Panc1 (cell line): Measurements from ENCODE around the gene EDRF1.

Source experiments
- SIN3A ChIP-seq: IDR thresholded peaks from 2 replicates; pipeline ENCODE4 v1.6.1; 2012; ENCODE audit warnings: low read depth, mild to moderate bottlenecking, low read length, moderate library complexity, borderline replicate concordance; ENCODE audit not compliant: insufficient read depth
- TCF7L2 ChIP-seq: IDR thresholded peaks from 2 replicates; pipeline ENCODE4 v1.6.1; 2011; ENCODE audit warnings: mild to moderate bottlenecking, low read depth, low read length, inconsistent platforms
- TF ChIP-seq, protein P1 (sequence below), 2 experiments: IDR thresholded peaks; 2 replicates each; pipeline ENCODE4 v1.6.1; 2011 to 2012; ENCODE audit warnings: low read depth in 2 of 2, control low read depth in 1 of 2, low read length in 1 of 2, mild to moderate bottlenecking in 1 of 2, moderate library complexity in 1 of 2; ENCODE audit not compliant: insufficient read depth in 1 of 2
- TF ChIP-seq, protein P2 (sequence below): fragments of 450-650 bp; IDR thresholded peaks from 2 replicates; pipeline ENCODE4 v1.5.1; 2017; ENCODE audit warnings: mild to moderate bottlenecking

DNA sequence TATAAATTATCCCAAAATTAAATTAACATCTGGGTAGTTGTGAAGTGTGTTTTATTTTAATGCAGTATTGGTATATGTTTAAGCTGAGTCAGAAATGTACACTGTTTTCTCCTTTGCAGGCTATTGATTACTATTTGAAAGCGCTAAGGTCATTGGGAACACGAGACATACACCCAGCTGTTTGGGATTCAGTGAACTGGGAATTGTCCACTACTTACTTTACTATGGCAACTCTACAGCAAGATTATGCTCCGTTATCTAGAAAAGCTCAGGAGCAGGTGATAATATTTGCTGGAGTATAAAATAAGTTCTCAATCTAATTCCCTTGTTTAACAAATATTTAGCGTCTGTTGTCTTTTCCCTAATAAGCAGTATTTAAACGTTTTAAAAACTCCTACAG, 27.9 kb downstream of the EDRF1 start:
- TF ChIP-seq, protein P1, sequence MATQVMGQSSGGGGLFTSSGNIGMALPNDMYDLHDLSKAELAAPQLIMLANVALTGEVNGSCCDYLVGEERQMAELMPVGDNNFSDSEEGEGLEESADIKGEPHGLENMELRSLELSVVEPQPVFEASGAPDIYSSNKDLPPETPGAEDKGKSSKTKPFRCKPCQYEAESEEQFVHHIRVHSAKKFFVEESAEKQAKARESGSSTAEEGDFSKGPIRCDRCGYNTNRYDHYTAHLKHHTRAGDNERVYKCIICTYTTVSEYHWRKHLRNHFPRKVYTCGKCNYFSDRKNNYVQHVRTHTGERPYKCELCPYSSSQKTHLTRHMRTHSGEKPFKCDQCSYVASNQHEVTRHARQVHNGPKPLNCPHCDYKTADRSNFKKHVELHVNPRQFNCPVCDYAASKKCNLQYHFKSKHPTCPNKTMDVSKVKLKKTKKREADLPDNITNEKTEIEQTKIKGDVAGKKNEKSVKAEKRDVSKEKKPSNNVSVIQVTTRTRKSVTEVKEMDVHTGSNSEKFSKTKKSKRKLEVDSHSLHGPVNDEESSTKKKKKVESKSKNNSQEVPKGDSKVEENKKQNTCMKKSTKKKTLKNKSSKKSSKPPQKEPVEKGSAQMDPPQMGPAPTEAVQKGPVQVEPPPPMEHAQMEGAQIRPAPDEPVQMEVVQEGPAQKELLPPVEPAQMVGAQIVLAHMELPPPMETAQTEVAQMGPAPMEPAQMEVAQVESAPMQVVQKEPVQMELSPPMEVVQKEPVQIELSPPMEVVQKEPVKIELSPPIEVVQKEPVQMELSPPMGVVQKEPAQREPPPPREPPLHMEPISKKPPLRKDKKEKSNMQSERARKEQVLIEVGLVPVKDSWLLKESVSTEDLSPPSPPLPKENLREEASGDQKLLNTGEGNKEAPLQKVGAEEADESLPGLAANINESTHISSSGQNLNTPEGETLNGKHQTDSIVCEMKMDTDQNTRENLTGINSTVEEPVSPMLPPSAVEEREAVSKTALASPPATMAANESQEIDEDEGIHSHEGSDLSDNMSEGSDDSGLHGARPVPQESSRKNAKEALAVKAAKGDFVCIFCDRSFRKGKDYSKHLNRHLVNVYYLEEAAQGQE (IDR thresholded peaks at IDR 0.05; ENCODE audit: insufficient read depth in 1 of 2, low read depth in 2 of 2, low read length in 1 of 2) = no peak
- TF ChIP-seq, protein P2, sequence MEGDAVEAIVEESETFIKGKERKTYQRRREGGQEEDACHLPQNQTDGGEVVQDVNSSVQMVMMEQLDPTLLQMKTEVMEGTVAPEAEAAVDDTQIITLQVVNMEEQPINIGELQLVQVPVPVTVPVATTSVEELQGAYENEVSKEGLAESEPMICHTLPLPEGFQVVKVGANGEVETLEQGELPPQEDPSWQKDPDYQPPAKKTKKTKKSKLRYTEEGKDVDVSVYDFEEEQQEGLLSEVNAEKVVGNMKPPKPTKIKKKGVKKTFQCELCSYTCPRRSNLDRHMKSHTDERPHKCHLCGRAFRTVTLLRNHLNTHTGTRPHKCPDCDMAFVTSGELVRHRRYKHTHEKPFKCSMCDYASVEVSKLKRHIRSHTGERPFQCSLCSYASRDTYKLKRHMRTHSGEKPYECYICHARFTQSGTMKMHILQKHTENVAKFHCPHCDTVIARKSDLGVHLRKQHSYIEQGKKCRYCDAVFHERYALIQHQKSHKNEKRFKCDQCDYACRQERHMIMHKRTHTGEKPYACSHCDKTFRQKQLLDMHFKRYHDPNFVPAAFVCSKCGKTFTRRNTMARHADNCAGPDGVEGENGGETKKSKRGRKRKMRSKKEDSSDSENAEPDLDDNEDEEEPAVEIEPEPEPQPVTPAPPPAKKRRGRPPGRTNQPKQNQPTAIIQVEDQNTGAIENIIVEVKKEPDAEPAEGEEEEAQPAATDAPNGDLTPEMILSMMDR = no peak
- TF ChIP-seq SIN3A = no peak
- no peak for TF ChIP-seq TCF7L2
